GM18508 (cell line): ENCODE data around the gene TCF12.

Source experiments
- ATAC-seq: cut with Tn5 transposase; IDR thresholded peaks from one replicate; pipeline ENCODE4 v1.9.1; 2021; ENCODE audit warnings: moderate number of reproducible peaks; ENCODE audit not compliant: insufficient read depth, unreplicated experiment

Gene TCF12

DNA sequence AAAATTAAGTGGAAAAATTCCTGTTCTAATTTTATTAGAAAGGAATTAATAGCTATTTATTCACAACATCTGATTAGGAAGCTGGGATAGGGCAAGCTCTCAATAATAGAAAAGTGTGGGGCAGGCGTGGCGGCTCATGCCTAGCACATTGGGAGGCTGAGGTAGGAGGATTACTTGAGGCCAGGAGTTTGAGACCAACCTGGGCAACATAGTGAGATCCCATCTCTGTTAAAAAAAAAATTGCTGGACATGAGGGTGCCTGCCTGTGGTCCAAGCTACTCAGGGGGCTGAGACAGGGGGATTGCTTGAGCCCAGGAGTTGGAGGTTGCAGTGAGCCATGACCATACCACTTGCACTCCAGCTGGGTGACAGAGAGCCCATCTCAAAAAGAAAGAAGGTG lies 119.6 kb downstream of the TCF12 start:
- no peak for ATAC-seq

DNA sequence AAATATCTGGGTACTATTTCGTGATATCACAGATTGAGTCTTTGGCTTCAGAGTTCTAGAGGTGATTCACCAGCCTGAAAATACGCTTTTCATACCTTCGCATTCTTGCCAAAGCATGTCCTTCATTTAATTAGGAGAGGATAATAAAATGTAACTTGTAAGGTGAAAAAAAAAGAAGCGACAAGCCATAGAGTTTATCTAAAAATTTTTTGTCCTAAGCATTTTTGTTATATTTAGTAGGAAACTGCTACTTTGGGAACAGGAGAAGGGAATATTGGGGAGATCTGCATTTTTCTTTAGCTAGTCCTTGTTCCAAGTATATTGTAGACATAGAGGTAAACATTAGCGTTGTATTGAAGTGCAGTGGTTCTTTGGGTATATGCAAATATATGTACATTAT lies 120.1 kb downstream of the TCF12 start:
- ATAC-seq: no peak

DNA sequence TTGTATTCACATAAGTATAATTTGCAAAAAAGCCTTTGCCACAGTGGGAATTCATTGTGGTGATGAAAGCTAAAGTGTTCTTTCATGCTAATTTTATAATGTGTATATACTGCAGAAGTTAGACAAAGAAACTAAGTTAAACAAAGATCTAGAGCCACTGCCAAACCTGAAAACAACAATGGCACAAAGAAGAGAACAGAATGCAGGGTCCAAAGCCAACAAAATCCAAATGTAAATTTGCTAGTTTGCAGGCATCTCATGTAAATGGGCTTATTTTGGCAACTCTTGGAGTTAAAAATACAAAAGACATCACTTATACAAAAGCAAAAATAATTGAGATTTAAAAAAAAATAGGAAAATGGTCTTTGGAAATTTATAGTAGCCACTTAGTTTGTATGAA lies 123.0 kb downstream of the TCF12 start:
- ATAC-seq: no peak

DNA sequence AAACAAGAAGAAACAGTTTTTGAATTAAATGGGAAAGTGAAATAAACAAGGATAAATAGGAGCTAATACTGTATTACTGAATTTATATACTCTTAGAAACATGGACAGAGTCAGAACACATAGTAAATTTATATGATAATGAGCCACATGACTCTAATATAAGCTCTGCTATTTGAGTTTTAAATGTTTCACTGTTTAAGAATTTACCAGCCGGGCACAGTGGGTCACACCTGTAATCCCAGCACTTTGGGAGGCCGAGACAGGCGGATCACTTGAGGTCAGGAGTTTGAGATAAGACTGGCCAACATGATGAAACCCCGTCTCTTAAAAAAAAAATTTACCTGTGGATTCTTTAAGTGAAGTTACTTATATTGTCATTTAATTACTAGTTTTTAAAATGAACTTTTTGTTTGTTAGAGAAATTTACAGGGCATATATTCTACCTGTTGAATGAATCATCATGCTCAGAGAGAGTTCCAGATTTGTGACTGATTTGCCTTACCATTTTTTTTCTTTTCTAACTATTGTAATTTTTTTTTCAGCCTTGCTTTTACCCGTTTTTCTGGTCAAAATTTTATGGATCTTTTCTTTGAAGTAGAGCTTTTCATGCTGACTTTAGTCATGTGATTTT lies 125.7 kb downstream of the TCF12 start:
- ATAC-seq: no peak

DNA sequence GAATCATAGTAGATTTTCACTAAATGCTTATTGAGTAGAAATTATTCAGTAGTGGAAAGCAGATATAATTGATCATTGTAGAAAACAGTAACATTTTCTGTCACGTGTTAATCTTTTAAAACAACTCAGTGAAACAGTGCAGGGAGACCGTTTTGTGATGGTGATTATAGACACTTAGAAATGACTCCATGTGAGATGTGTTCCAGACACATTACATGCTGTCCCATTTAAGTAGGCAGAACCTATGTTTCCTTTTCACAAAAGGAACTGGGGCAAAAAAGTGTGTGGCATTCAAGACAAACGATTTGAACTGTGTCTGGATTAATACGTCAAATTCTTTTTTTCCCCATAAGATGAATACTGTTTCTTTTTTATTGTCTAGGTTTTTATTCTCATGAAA lies 126.5 kb downstream of the TCF12 start:
- no peak for ATAC-seq

DNA sequence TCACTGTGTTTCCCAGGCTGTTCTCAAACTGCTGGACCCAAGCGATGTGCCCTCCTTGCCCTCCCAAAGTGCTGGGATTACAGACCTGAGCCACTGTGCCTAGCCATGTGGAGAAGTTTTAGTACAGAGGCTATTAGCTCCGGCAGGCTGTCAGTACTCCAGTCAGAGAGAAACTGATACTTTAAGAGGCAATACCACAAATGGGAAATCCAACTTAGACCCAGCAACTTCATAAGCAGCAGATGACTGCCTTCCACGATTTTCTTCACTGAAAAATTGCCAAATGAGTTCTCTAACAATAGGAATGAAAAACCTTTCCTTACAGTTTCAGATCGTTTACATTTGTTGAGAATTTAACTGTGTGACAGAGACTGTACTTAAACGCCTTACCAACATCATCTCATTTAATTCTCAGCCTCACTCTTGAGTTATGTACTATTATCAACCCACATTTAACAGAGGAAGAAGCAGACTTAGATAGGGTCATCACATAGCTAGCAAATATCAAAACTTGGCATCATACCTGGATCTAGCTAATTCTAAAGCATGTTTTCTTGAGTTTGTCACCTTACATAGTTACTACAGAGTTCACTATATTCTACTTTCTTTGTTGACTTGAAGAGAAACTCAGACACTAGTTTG lies 127.4 kb downstream of the TCF12 start:
- ATAC-seq: no peak

DNA sequence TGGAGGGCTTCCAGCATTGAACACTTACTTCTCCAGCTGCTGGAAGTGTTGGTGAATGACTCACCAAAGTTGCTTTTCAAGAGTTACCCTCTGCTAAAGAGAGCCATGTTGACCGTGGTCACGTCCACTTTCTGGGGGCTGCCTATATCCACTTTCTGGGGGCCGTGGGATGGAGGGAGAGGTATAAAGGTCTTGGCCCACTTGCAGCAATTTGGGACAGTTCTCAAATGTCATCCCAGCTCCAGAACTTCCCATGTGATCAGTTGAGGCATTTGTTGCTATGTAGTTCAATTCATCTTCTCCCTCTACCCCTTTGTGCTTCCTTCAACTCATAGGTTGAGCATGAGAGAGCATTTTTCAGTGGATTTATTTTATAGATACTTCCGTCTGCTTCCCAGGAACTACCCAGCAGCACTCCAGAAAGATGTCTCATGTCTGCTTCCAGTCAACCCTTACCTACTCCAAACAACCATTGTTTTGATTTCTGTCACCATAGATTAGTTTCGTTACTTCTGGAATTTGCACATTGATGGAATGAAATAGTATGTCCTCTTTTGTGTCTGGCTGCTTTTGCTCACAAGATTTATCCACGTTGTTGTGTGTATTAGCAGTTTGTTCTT lies 130.6 kb downstream of the TCF12 start:
- no peak for ATAC-seq

DNA sequence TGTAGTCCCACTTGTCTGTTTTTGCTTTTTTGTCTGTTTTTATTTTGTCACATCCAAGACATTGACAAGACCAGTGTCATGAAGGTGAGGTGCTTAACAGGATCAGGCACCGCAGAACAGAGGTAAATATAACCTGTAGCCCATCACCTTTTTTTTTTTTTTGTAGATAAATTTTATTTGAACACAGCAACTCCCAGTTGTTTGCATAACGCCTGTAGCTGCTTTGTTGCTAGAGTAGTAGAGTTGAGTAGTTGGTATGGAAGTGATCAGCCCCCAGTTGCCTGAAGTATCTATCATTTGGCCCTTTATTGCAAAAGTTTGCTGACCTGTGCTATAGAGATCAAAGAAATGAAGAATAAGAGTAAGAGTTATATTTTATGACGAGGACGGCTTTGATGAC lies 135.0 kb downstream of the TCF12 start:
- ATAC-seq: no peak

DNA sequence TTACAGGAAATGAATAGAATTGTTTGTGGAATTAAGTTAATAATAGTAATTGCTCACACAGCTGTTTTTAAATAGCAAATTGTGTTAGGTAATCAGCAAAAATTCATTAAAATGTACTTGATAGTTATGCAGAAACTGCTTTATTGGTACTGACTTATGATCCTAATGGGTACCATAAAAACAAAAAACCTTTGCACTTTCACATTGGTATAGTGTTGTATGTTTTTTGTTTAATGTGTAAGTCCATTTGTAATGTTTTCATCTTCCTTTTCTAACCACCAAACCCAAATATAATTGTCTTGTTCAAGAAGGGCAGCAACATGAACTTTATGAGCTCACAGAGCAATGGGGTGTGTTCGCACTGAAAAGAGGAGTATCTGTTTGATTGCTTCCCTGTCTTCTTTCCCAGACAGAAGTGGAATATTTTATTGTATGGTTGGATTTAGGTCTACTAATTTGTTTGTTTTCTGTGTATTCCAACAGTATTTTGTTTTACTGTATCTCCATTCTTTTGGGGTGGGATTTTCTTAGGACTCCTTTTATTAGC lies 135.8 kb downstream of the TCF12 start:
- no peak for ATAC-seq

DNA sequence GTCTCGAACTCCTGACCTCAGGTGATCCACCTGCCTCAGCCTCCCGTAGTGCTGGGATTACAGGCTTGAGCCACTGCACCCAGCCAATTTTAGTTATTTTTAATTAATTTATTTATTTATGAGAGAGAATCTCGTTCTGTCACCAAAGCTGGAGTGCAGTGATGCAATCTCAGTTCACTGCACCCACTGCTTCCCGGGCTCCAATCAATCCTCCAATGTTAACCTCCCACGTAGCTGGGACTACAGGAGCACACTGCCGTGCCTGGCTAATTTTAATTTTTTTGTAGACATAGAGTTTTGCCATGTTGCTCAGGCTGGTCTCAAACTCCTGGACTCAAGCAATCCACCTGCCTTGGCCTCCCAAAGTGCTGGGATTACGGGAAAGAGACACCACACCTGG lies 137.9 kb downstream of the TCF12 start:
- no peak for ATAC-seq

DNA sequence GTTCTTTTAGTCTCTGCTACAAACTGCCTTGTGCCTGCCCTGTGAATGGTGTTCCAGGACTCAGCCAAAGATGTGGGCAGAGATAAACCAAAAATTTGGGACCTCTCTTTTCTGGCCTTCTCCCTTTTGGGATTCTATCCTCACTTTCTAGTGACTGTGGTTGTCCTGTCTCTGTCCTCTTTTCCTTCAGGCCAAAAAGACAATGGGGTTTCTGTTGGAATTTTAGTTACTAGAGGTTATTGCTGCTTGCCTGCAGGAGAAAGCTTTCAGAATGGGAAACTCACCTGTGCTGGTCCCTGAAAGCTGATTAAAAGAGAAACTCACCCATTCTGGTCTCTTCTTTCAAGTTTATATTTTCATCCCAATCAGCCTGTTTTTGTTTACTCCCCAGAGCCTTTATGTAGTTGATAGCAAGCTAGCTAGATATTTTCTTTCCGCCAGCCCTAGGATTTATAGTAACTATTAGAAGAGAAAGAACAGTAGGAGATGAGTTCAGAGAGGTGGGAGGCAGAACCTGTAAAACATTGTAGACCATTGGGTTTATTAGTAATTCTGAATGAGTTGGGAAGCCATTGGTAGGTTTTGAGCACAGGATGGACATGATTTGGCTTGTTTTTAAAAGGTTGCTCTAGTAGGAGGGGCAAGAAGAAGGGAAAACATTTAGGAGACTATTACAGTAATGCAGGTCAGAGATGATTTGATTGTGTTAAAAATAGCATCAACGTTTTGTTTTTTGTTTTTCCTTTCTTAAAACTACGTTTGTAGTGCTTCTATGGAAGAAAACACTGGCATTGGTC lies 138.9 kb downstream of the TCF12 start:
- ATAC-seq: no peak

DNA sequence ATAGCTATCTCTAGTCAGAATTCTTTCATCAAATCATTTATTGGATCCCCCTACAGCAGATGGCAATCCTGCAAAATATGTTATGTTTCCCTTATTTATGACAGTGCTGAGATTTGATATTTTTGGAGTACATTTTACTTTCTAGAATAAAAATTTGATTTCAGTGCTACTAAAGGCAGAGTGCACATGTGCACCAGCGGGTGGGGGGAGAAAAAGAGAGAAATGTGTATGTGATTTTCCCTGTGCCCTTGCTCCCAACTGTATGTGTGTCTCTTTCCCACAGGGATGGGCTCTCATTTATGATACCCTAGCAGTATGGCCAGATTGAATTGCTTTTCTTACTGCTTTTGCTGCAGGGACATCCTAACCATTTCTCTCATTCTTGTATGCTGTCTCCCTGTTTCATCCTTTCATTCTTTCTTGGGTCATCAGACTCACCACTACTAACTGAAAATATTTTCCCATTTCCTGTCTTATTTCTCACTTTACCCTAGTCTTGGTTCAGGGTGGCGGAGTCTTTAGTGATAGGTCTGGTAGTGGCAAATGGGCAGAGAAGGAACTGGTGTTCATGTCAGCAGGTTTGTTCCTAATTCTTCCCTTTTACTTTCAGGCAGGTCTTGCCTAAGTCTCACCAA lies 140.7 kb downstream of the TCF12 start:
- ATAC-seq: no peak

DNA sequence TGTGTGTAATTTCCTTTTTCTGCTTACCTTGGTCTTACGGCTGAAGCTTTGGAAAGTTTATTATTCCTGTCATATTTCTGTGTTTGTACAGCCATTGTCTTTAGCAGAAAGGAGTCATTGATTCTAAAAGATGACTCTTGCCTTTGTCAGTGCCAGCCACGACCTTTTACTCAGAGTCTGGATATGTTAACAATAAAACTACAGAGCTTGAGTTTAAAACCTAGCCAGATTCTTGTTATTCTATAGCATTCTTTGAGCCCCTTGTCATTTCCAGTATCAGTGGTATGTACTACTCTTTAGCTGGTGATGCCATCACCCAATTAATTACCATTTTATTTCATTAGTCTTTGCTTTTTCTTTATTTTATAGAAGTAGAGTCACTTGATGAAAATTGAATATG lies 142.4 kb downstream of the TCF12 start:
- no peak for ATAC-seq

DNA sequence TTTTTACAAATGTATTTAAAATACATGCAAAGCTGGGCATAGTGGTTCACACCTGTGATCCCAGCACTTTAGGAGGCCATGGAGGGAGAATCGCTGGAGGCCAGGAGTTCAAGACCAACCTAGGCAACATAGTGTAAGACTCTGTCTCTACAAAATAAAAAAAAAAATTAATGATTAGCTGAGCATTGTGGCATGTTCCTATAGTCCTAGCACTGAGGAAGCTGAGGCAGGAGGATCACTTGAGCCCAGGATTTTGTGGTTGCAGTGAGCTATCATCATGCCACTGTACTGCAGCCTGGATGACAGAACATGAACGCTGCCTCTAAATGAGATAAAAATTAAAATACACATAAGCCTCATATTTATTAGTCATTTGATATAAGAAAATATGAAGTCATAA lies 142.8 kb downstream of the TCF12 start:
- ATAC-seq: no peak

DNA sequence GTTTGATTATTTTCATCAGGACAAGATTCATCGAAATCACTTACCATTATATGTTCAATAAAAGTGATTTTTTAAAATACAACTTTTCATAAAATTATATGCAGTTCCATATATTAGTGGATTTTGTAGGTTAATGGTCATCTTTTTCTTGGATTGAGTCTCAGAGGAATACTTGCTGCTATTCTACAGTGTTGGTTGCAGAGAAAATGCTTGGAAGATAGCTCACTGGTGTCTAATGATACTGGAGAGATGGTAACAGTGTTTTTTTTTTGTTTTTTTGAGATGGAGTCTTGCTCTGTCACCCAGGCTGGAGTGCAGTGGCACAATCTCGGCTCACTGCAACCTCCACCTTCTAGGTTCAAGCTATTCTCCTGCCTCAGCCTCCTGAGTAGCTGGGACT lies 143.3 kb downstream of the TCF12 start:
- no peak for ATAC-seq

DNA sequence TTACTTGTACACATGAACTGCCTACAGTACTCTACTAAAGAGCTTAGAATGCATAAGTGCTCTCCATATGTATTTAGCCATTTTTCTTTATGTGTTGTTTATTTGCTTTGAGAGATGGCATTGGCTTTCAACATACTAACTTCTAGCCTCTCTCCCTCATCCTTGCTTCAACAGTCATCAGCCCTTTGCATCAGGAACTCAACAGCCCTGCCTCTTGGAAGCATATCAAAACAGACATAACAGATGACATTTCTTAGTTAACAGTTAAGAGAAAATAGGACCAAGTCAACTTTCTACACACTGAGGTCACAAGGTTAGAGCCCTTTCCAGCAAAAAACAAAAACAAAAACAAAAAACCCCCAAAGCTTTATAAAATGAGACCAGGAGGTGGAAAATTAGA lies 145.6 kb downstream of the TCF12 start:
- ATAC-seq: no peak

DNA sequence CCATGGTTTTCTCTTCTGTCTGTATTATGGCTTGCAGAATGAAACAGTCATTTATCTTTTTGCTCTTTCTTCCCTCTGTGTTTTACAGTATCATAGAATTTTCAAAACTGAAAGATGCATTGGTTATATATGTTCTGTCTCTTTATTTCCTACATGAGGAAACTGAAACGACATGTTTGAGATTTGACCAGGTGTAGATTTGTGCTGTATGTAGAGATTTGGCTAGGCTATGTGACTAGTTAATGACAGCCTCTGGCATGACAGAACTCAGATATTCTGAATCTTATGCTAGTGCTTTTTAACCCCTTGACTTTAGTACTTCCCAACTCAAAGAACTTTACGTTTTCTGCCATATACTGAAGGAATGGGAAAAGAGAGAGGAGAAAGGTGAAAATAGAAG lies 151.0 kb downstream of the TCF12 start:
- ATAC-seq: no peak

DNA sequence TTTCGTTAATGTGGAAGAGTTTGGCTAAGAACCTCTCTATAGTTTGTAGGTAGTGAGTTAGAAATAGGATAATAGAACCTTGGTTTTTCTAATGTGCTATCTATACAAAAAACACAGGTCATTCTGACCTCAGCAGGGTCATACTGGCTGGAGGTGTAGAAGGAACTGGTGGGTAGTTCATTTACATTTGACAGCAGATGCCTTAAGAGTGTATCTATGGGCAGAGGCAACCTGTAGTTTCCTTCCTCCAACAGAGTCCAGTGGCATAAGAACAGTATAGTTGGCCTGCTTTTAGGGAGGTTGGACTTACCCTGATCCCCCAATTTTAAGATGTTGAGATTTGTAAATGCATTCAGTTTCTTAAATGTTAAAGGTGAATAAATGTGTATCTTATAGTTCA lies 152.2 kb downstream of the TCF12 start:
- ATAC-seq: no peak

DNA sequence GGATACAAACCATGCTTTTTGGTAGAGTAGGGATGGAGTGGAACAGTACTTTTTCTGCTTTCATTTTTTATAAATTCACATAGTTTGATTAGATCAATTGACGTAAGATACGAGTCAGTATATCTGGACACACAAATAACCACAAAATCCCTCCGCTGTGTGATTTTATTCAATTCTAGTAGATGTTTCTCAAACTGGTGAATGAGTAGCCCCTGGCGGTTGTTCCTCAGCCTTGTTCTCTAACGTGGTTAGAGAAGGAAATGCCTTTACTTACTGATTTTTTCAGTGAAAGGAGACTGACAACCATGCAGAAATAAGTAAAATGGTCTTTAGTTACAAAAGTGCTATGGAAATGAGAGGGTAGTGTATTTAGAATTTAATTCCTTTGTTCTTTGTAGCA lies 161.0 kb downstream of the TCF12 start:
- no peak for ATAC-seq

DNA sequence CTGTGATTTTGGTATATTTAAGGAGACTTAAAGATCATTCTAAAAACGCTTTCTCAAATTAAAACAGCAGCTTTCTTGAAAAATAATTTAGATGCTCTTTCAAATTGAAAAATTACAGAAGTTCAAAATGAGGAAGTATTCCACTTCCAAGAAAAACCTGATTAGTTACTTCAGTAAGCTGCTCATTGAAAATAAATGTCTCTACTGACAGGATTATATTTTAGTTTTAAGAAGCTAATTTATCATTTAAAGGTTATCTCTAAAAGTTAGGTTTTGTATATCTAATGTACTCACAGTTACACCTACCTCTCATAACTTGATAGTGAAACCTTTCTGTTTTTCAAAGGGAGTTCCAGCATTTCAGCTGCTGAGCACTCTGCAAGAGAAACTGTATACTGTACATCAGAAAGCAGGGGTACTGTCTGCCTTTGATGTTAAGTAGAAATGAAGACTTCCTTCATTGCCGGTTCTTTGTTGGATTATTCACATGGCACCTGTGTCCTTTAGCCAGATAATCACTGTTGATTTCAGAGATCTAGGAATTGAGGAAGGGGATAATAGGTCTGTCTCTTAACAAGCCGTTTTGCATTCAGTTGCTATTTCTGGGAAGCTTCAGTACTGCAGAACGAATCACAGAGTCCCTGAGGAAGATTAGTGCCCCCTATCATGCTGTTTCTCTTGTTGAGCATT lies 161.6 kb downstream of the TCF12 start:
- ATAC-seq: no peak
